A549 (cell line): ENCODE results near the gene KRTAP4-3. TPM values are rescaled to one million over a fixed set of nuclear protein-coding genes. Genes with fewer than 3 reads are reported as not detected.
"Not testable (repeated sequence)": the region's sequence is repeated elsewhere in the genome, so short reads cannot be mapped to it uniquely, and the experiment has no call there.

Experiments used
- ATAC-seq, 2 experiments: fragments of 200-7000 bp in 1 of 2; fragments of >200 bp in 1 of 2; cut with Nextera tagmentation in 1 of 2; cut with Tn5 transposase in 1 of 2; 3 replicates each; pipeline versions ENCODE4 v1.8.0 to v1.9.1; 2018 to 2020; ENCODE audit warnings: mild to moderate bottlenecking in 1 of 2, moderate library complexity in 1 of 2
- CTCF ChIA-PET: fragments of 300-600 bp; sonication (Branson Sonifier 250); formaldehyde crosslinking; extraction: SDS; loops from one replicate; lab custom pipeline; 2021; ENCODE audit warnings: antibody characterized with exemption, inconsistent platforms; lab: Yijun Ruan, JAX
- POLR2A ChIA-PET: fragments of 350-600 bp; formaldehyde crosslinking; extraction: SDS; loops from one replicate; lab custom pipeline; 2021; ENCODE audit warnings: antibody characterized with exemption, inconsistent platforms; lab: Yijun Ruan, JAX
- DNase-seq, 2 experiments: peaks; one replicate each; pipeline versions ENCODE4 v3.0.0 to v3.0.0-alpha.2; 2011 to 2016; ENCODE audit warnings: low read depth in 1 of 2, low spot score in 1 of 2
- FAIRE-seq: peaks from 2 replicates; lab custom pipeline; 2011; peaks lifted over from hg19 to GRCh38; lab: Jason Lieb, UNC
- H3K27ac ChIP-seq, 2 experiments: fragments of >200 bp; sonication (Bioruptor Twin); formaldehyde crosslinking; 3 replicates each; pipeline ENCODE4 v1.5.1; 2016 to 2017
- H3K4me1 ChIP-seq: fragments of >200 bp; sonication (Bioruptor Twin); formaldehyde crosslinking; 3 replicates; pipeline ENCODE4 v1.6.1; 2016
- H3K4me2 ChIP-seq: fragments of >200 bp; sonication (Bioruptor Twin); formaldehyde crosslinking; 3 replicates; pipeline ENCODE4 v1.6.1; 2016
- H3K4me3 ChIP-seq: fragments of >200 bp; sonication (Bioruptor Twin); formaldehyde crosslinking; 3 replicates; pipeline ENCODE4 v1.5.1; 2016
- H3K9me3 ChIP-seq: fragments of >200 bp; sonication (Bioruptor Twin); formaldehyde crosslinking; 3 replicates; pipeline ENCODE4 v1.6.1; 2016
- BCL3 ChIP-seq: fragments of >200 bp; sonication (Bioruptor Twin); formaldehyde crosslinking; IDR thresholded peaks from 3 replicates; pipeline ENCODE4 v1.6.1; 2016
- CEBPB ChIP-seq, 2 experiments: fragments of >200 bp in 1 of 2; sonication (Bioruptor Twin) in 1 of 2; formaldehyde crosslinking in 1 of 2; IDR thresholded peaks; 2 replicates each; pipeline ENCODE4 v1.6.1; 2012 to 2016
- CHD2 ChIP-seq: fragments of 150-350 bp; IDR thresholded peaks from 2 replicates; pipeline ENCODE4 v1.6.1; 2014; ENCODE audit warnings: low read length; ENCODE audit not compliant: partially characterized antibody
- CHD4 ChIP-seq: fragments of 200-600 bp; sonication (generic); IDR thresholded peaks from 2 replicates; pipeline ENCODE4 v1.6.1; 2016; ENCODE audit warnings: antibody characterized with exemption, mild to moderate bottlenecking, borderline replicate concordance
- E2F6 ChIP-seq: IDR thresholded peaks from 2 replicates; pipeline ENCODE4 v1.6.1; 2012; ENCODE audit warnings: low read depth, borderline replicate concordance
- EP300 ChIP-seq, 2 experiments: fragments of >200 bp; sonication (Bioruptor Twin); formaldehyde crosslinking; IDR thresholded peaks; 2 replicates in 1 of 2; 3 replicates in 1 of 2; pipeline ENCODE4 v1.6.1; 2016 to 2017
- ESRRA ChIP-seq: fragments of 150-350 bp; IDR thresholded peaks from 2 replicates; pipeline ENCODE4 v1.6.1; 2014; ENCODE audit warnings: mild to moderate bottlenecking, low read length, borderline replicate concordance
- FOSL2 ChIP-seq, 2 experiments: fragments of 450-650 bp in 1 of 2; fragments of >200 bp in 1 of 2; sonication (Bioruptor Twin) in 1 of 2; formaldehyde crosslinking; IDR thresholded peaks; 2 replicates each; pipeline versions ENCODE4 v1.5.0 to v1.6.1; 2016 to 2020; ENCODE audit warnings: mild to moderate bottlenecking in 1 of 2, moderate library complexity in 1 of 2
- KDM5A ChIP-seq: fragments of 200-600 bp; sonication (generic); IDR thresholded peaks from 2 replicates; pipeline ENCODE4 v1.6.1; 2016; ENCODE audit warnings: antibody characterized with exemption, mild to moderate bottlenecking
- MAFK ChIP-seq: fragments of 450-650 bp; IDR thresholded peaks from 2 replicates; pipeline ENCODE4 v1.6.1; 2014; ENCODE audit not compliant: partially characterized antibody
- MAZ ChIP-seq: fragments of 150-350 bp; IDR thresholded peaks from 2 replicates; pipeline ENCODE4 v1.6.1; 2014; ENCODE audit warnings: antibody characterized with exemption, low read depth, low read length, borderline replicate concordance
- MYC ChIP-seq: IDR thresholded peaks from 2 replicates; pipeline ENCODE4 v1.6.1; 2012; ENCODE audit warnings: mild to moderate bottlenecking, inconsistent platforms, low read length, improper control_type of control experiment, borderline replicate concordance
- NFE2L2 ChIP-seq: fragments of 150-350 bp; conservative IDR thresholded peaks from 2 replicates; pipeline ENCODE4 v1.6.1; 2014; ENCODE audit warnings: low read length
- NPAS2 ChIP-seq: fragments of 250-450 bp; sonication (Bioruptor Pico); IDR thresholded peaks from 2 replicates; pipeline ENCODE4 v1.8.0; 2022; ENCODE audit warnings: mild to moderate bottlenecking, moderate library complexity, borderline replicate concordance
- NR3C1 ChIP-seq: fragments of >200 bp; sonication (Bioruptor Twin); formaldehyde crosslinking; IDR thresholded peaks from 3 replicates; pipeline ENCODE4 v1.6.1; 2017
- POLR2AphosphoS2 ChIP-seq: conservative IDR thresholded peaks from 2 replicates; pipeline ENCODE4 v1.6.1; 2012; ENCODE audit warnings: low read length, improper control_type of control experiment, inconsistent platforms
- SMC3 ChIP-seq: fragments of >200 bp; sonication (Bioruptor Twin); formaldehyde crosslinking; IDR thresholded peaks from 3 replicates; pipeline ENCODE4 v1.6.1; 2018; ENCODE audit warnings: inconsistent platforms
- SREBF2 ChIP-seq: fragments of 450-650 bp; IDR thresholded peaks from 2 replicates; pipeline ENCODE4 v1.6.1; 2014; ENCODE audit warnings: mild to moderate bottlenecking, moderate library complexity
- TFCP2L1 ChIP-seq: fragments of 250-450 bp; sonication (Bioruptor Pico); IDR thresholded peaks from 2 replicates; pipeline ENCODE4 v1.5.0; 2021; ENCODE audit warnings: mild to moderate bottlenecking
- ZFP36 ChIP-seq: fragments of 450-650 bp; IDR thresholded peaks from 2 replicates; pipeline ENCODE4 v1.6.1; 2014; ENCODE audit warnings: borderline replicate concordance; ENCODE audit not compliant: partially characterized antibody
- ZNF302 ChIP-seq: fragments of 250-450 bp; sonication (Bioruptor Pico); IDR thresholded peaks from 2 replicates; pipeline ENCODE4 v1.9.0; 2021; ENCODE audit warnings: inconsistent platforms, mild to moderate bottlenecking, moderate library complexity
- WGBS: methylation state at CpG from one replicate; pipeline ENCODE4 v1.1.6; 2017; ENCODE audit errors: missing lambda C conversion rate; 5-methylcytosine and 5-hydroxymethylcytosine counted together
- polyA plus RNA-seq, 4 experiments: library from polyadenylated mRNA; depleted of rRNA in 3 of 4; stranded (reverse); fragments of >200 nt; fragmentation: RNase III in 1 of 4; extraction: RNeasy Plus Mini Kit Qiagen cat#74134 plus additional on column Dnase treatment in 1 of 4; gene quantifications; 2 replicates in 3 of 4; 3 replicates in 1 of 4; pipeline ENCODE4 v1.2.3, GENCODE V29; 2011 to 2017
- TF ChIP-seq, protein P1 (sequence below): fragments of 450-650 bp; IDR thresholded peaks from 2 replicates; pipeline ENCODE4 v1.6.1; 2014; ENCODE audit warnings: antibody characterized with exemption
- TF ChIP-seq, protein P2 (sequence below): IDR thresholded peaks from 2 replicates; pipeline ENCODE4 v1.6.1; 2012

KRTAP4-3 gene
- polyA plus RNA-seq, 2 of the 4 experiments (the other 2 are of a cell fraction): not detected

- H3K4me1 ChIP-seq: no peaks in the 10 kb centered on the region
- TF ChIP-seq, protein P1, sequence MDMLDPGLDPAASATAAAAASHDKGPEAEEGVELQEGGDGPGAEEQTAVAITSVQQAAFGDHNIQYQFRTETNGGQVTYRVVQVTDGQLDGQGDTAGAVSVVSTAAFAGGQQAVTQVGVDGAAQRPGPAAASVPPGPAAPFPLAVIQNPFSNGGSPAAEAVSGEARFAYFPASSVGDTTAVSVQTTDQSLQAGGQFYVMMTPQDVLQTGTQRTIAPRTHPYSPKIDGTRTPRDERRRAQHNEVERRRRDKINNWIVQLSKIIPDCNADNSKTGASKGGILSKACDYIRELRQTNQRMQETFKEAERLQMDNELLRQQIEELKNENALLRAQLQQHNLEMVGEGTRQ: no peak
- no peak for TF ChIP-seq ESRRA
- TF ChIP-seq, protein P2, sequence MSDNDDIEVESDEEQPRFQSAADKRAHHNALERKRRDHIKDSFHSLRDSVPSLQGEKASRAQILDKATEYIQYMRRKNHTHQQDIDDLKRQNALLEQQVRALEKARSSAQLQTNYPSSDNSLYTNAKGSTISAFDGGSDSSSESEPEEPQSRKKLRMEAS: no peak
- no peak for TF ChIP-seq CHD4
- TF ChIP-seq TFCP2L1 (CRISPR knock-in tag): no peak
- no peak for TF ChIP-seq CEBPB (IDR thresholded peaks at IDR 0.05)
- TF ChIP-seq CHD2: no peak
- TF ChIP-seq MAFK: no peak
- no peak for TF ChIP-seq POLR2AphosphoS2
- TF ChIP-seq MYC: no peak
- no peak for TF ChIP-seq FOSL2 (IDR thresholded peaks at IDR 0.05)
- no peak for TF ChIP-seq FOSL2 (CRISPR knock-in tag; IDR thresholded peaks at IDR 0.05)
- no peak for TF ChIP-seq SMC3
- no peak for TF ChIP-seq MAZ
- TF ChIP-seq BCL3: no peak
- peaks cover 35% of the 10 kb centered on the region for H3K9me3 ChIP-seq
- ChIA-PET CTCF (no interaction called here), POLR2A (no interaction called here)
- no peak overlapping the region for H3K4me2 ChIP-seq
- WGBS: 61% methylated on average over 1 of the region's 1 CpG
- no peak for FAIRE-seq
- no peak overlapping the region for H3K27ac ChIP-seq
- no peak overlapping the region for H3K4me3 ChIP-seq
- no peak for ATAC-seq
- DNase-seq: no peak
These were observed 23.2 kb downstream of the KRTAP4-3 start for GRCh38 chr17:41144846-41145245.

- TF ChIP-seq E2F6 (no peak), SREBF2 (no peak), NPAS2 (CRISPR knock-in tag) (no peak), ZNF302 (CRISPR knock-in tag) (no peak), KDM5A (no peak), NFE2L2 (no peak), ZFP36 (no peak), EP300 (IDR thresholded peaks at IDR 0.05) (no peak), NR3C1 (no peak)
- Histone ChIP-seq H3K27ac (no peak overlapping the region), H3K4me2 (no peak overlapping the region), H3K4me1 (no peaks in the 10 kb centered on the region), H3K4me3 (no peak overlapping the region), H3K9me3 (peaks cover 38% of the 10 kb centered on the region)
- no peak for ATAC-seq
- ChIA-PET POLR2A (no interaction called here), CTCF (no interaction called here)
- FAIRE-seq: no peak
- no peak for DNase-seq
These were observed 26.7 kb downstream of the KRTAP4-3 start for GRCh38 chr17:41141361-41141760.

DNA sequence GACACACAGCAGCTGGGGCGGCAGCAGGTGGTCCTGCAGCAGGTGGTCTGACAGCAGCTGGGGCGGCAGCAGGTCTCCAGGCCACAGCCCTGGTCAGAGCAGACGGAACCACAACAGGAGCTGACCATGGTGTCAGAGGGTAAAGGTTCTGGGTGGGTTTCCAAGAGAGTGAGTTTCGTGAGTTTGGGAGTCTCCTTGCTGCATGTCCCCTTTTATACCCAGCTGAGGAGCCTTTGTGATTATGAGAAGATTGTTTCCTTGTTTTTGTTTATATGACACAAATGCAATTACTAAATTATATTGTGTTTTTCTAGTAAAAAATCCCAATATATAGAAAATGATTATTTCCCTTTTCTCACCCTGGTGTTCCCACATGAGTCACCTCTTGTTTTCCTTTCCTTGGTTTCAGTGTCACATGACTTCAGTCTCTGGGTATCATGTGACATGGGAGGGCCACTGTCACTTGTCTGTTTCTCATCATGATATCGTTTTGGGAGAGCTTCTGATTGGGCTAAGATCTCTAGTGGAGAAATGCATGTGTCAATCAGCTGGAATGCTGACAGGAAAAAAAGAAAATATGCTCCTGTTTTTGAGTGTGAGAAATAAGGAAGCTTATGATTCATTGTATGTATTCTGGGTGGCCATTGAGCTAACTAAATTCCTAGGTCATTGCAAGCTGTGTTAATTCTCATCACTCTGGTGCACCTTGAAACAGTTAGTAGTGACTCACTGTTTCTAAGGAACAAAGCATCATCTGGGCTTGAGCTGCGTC is 27.5 kb downstream of the KRTAP4-3 start, which contains the start of gene KRTAP4-6:
TSS of gene KRTAP4-6 (minus strand) at position 185 of the 772 bp plus-strand sequence. CDS start at position 128, 57 bp downstream.
- no peak within 1 kb of the TSS for H3K4me3 ChIP-seq
- H3K4me1 ChIP-seq: no peaks in the 10 kb centered on the region
- WGBS: 60% methylated on average over 6 of the region's 6 CpGs
- H3K27ac ChIP-seq: no peak within 1 kb of the TSS
- H3K4me2 ChIP-seq: no peak within 1 kb of the TSS
- TF ChIP-seq CEBPB (IDR thresholded peaks at IDR 0.05) (no peak), FOSL2 (IDR thresholded peaks at IDR 0.05) (no peak), FOSL2 (CRISPR knock-in tag; IDR thresholded peaks at IDR 0.05) (peak; percentile 39; the same call in 1 of the 2 replicates), ZNF302 (CRISPR knock-in tag) (no peak), ZFP36 (no peak)
- TF ChIP-seq, protein P1: peak; percentile 86
- ATAC-seq: no peak
- DNase-seq: peak in 1 of 2 experiments; percentile 46
- POLR2A ChIA-PET: no interaction called here
- CTCF ChIA-PET: interaction anchor here (0.6 kb wide), 1 partner anchor 11 kb away, joined by 3 read pairs; no protein-coding TSS in a partner anchor
- no peak for FAIRE-seq
- peaks cover 38% of the 10 kb centered on the region for H3K9me3 ChIP-seq

DNA sequence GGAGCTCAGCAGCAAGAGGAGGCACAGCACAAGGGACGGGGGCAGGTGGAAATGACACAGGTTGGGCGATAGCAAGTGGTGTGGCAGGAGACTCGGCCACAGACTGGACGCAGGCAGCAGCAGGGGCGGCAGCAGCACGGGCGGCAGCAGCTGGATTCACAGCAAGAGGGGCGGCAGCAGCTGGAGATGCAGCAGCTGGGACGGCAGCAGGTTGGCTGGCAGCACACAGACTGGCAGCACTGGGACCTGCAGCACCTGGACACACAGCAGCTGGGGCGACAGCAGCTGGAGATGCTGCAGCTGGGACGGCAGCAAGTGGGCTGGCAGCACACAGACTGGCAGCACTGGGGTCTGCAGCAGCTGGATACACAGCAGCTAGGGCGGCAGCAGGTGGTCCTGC is 28.2 kb downstream of the KRTAP4-3 start:
- H3K4me2 ChIP-seq: not testable (repeated sequence)
- 68% methylated on average over 11 of the region's 12 CpGs for WGBS

More for the DNA sequence above, 28.2 kb downstream of the KRTAP4-3 start:
- CTCF ChIA-PET: interaction anchor here (0.6 to 0.7 kb wide), 2 partner anchors 10 to 262 kb away, joined by 3 read pairs; no protein-coding TSS in a partner anchor
- DNase-seq, H3K27ac ChIP-seq, H3K4me1 ChIP-seq, ATAC-seq, POLR2A ChIA-PET, H3K4me3 ChIP-seq, FAIRE-seq: not testable (repeated sequence)
- H3K9me3 ChIP-seq: peaks cover 38% of the 10 kb centered on the region
